GM20431 (cell line): ENCODE results near the gene FMR1.

Source experiments
- in situ Hi-C: fragments of 300-500 bp; cut with MseI, MboI; formaldehyde crosslinking; loops from one replicate; pipeline ENCODE4 v1.15.0; 2020; ENCODE audit warnings: low sequenced_read_pairs; ENCODE audit not compliant: unreplicated experiment

Gene FMR1

GRCh38 chrX:147911192-147912022 is at the start of gene FMR1:
FMR1 (plus strand) TSS chrX:147911919; CDS start chrX:147912180, 261 bp downstream.
- in situ Hi-C loops = no loop called here

- in situ Hi-C loops = no loop called here
These were observed 35.7 kb upstream of the FMR1 start for GRCh38 chrX:147875866-147876596.

- in situ Hi-C loops = no loop called here
These were observed 34.7 kb upstream of the FMR1 start for GRCh38 chrX:147876849-147877646.

GRCh38 chrX:147877726-147878125 is 34.0 kb upstream of the FMR1 start:
- in situ Hi-C loops = no loop called here

GRCh38 chrX:147884958-147885357 is 26.8 kb upstream of the FMR1 start:
- in situ Hi-C loops = no loop called here

GRCh38 chrX:147890756-147891155 is 21.0 kb upstream of the FMR1 start:
- in situ Hi-C loops = no loop called here

- in situ Hi-C loops = no loop called here
These were observed 19.8 kb upstream of the FMR1 start for GRCh38 chrX:147891896-147892295.

GRCh38 chrX:147893741-147894140 is 18.0 kb upstream of the FMR1 start:
- in situ Hi-C loops = no loop called here

GRCh38 chrX:147894366-147894963 is 17.3 kb upstream of the FMR1 start:
- in situ Hi-C loops = no loop called here

GRCh38 chrX:147897117-147897516 is 14.6 kb upstream of the FMR1 start:
- in situ Hi-C loops = no loop called here

- in situ Hi-C loops = no loop called here
These were observed 12.8 kb upstream of the FMR1 start for GRCh38 chrX:147898951-147899350.

GRCh38 chrX:147899379-147900114 is 12.2 kb upstream of the FMR1 start:
- in situ Hi-C loops = no loop called here

GRCh38 chrX:147900349-147900748 is 11.4 kb upstream of the FMR1 start:
- in situ Hi-C loops = no loop called here

- in situ Hi-C loops = no loop called here
These were observed 10.1 kb upstream of the FMR1 start for GRCh38 chrX:147901461-147902126.

GRCh38 chrX:147902270-147902669 is 9.4 kb upstream of the FMR1 start:
- in situ Hi-C loops = no loop called here

GRCh38 chrX:147908106-147908505 is 3.6 kb upstream of the FMR1 start:
- in situ Hi-C loops = no loop called here

- in situ Hi-C loops = no loop called here
These were observed 1.1 kb upstream of the FMR1 start for GRCh38 chrX:147910607-147911006.

GRCh38 chrX:147912093-147912801 is 528 bp downstream of the FMR1 start:
- in situ Hi-C loops = no loop called here
